Suprapubic skin (tissue), 3 donors: Measurements from ENCODE around the gene CORO1C.

Source experiments
- CTCF ChIP-seq, 2 donors: fragments of 200-600 bp in 1 of 2; fragments of 450-650 bp in 1 of 2; sonication (generic) in 1 of 2; IDR thresholded peaks; one replicate each; pipeline ENCODE4 v1.5.1; 2016 to 2019; ENCODE audit warnings: antibody characterized with exemption in 2 of 2, mild to moderate bottlenecking in 1 of 2, moderate library complexity in 1 of 2
- POLR2AphosphoS5 ChIP-seq, 3 donors: sonication (generic); formaldehyde crosslinking; IDR thresholded peaks; one replicate each; pipeline ENCODE4 v1.6.1; 2017; ENCODE audit warnings: antibody characterized with exemption in 3 of 3

GRCh38 chr12:108640802-108641445 is 90.4 kb downstream of the CORO1C start:
- TF ChIP-seq POLR2AphosphoS5 (IDR thresholded peaks at IDR 0.05) (no peak), CTCF (IDR thresholded peaks at IDR 0.05) (no peak)
